WTC11 (cell line): ENCODE data around the gene ADAMTS2. TPM values are rescaled to one million over a fixed set of nuclear protein-coding genes. Genes with fewer than 3 reads are reported as not detected.
A peak's percentile ranks its signal among the peaks of the same experiment; 100 is the strongest.

Experiments
- ATAC-seq: fragments of 200-7000 bp; cut with Tn5 transposase; 2 replicates; pipeline ENCODE4 v1.10.0; 2021; ENCODE audit warnings: mild to moderate bottlenecking, moderate library complexity
- CTCF ChIA-PET: fragments of 300-600 bp; sonication (Branson Sonifier 250); formaldehyde crosslinking; loops from one replicate; lab custom pipeline; 2021; ENCODE audit warnings: antibody characterized with exemption; lab: Charles Lee
- POLR2A ChIA-PET: fragments of 350-600 bp; sonication (Branson Sonifier 250); formaldehyde crosslinking; loops from one replicate; lab custom pipeline; 2021; ENCODE audit warnings: antibody characterized with exemption; lab: Charles Lee
- DNase-seq: peaks from one replicate; pipeline ENCODE4 v3.0.0; 2021; ENCODE audit warnings: low spot score
- H3K27ac Mint-ChIP-seq: 2 replicates; pipeline ENCODE4 v1.8.0; 2021; ENCODE audit warnings: mixed read lengths
- H3K27me3 Mint-ChIP-seq: 2 replicates; pipeline ENCODE4 v1.8.0; 2021; ENCODE audit warnings: low read depth, mild to moderate bottlenecking, moderate library complexity, mixed read lengths
- H3K36me3 Mint-ChIP-seq: 2 replicates; pipeline ENCODE4 v1.8.0; 2021; ENCODE audit warnings: mixed read lengths
- H3K4me1 Mint-ChIP-seq: 2 replicates; pipeline ENCODE4 v1.8.0; 2022; ENCODE audit warnings: mixed read lengths
- H3K4me3 Mint-ChIP-seq: 2 replicates; pipeline ENCODE4 v1.8.0; 2021; ENCODE audit warnings: mild to moderate bottlenecking, moderate library complexity, mixed read lengths
- H3K9me3 Mint-ChIP-seq: 2 replicates; pipeline ENCODE4 v1.8.0; 2021; ENCODE audit warnings: mixed read lengths
- FOXK1 ChIP-seq: sonication (generic); formaldehyde crosslinking; IDR thresholded peaks from 2 replicates; pipeline ENCODE4 v1.8.0; 2022; ENCODE audit warnings: mild to moderate bottlenecking, moderate library complexity, missing genetic modification reagents
- NR2C2 ChIP-seq: sonication (generic); formaldehyde crosslinking; IDR thresholded peaks from 2 replicates; pipeline ENCODE4 v1.8.0; 2022; ENCODE audit warnings: mild to moderate bottlenecking, missing genetic modification reagents
- RELA ChIP-seq: sonication (generic); formaldehyde crosslinking; IDR thresholded peaks from 2 replicates; pipeline ENCODE4 v1.8.1; 2022; ENCODE audit warnings: missing genetic modification reagents, mild to moderate bottlenecking, borderline replicate concordance
- RORB ChIP-seq: fragments of 250-450 bp; sonication (Bioruptor Pico); IDR thresholded peaks from 2 replicates; pipeline ENCODE4 v1.9.0; 2021; ENCODE audit warnings: mild to moderate bottlenecking
- SMAD3 ChIP-seq: sonication (generic); formaldehyde crosslinking; IDR thresholded peaks from 2 replicates; pipeline ENCODE4 v1.8.0; 2022; ENCODE audit warnings: missing genetic modification reagents, mild to moderate bottlenecking, borderline replicate concordance
- SMAD4 ChIP-seq: sonication (generic); formaldehyde crosslinking; IDR thresholded peaks from 2 replicates; pipeline ENCODE4 v1.8.0; 2022; ENCODE audit warnings: mild to moderate bottlenecking, missing genetic modification reagents
- SOX15 ChIP-seq: fragments of 250-450 bp; sonication (Bioruptor Pico); IDR thresholded peaks from 2 replicates; pipeline ENCODE4 v1.9.0; 2021; ENCODE audit warnings: mild to moderate bottlenecking
- TEAD1 ChIP-seq: sonication (generic); formaldehyde crosslinking; IDR thresholded peaks from 2 replicates; pipeline ENCODE4 v1.8.0; 2022; ENCODE audit warnings: mild to moderate bottlenecking, missing genetic modification reagents
- TP53 ChIP-seq: sonication (generic); formaldehyde crosslinking; IDR thresholded peaks from 2 replicates; pipeline ENCODE4 v1.8.1; 2023; ENCODE audit warnings: mild to moderate bottlenecking, missing genetic modification reagents
- ZNF121 ChIP-seq: sonication (generic); formaldehyde crosslinking; IDR thresholded peaks from 2 replicates; pipeline ENCODE4 v1.8.0; 2023; ENCODE audit warnings: missing genetic modification reagents
- ZNF317 ChIP-seq: sonication (generic); formaldehyde crosslinking; IDR thresholded peaks from 2 replicates; pipeline ENCODE4 v1.8.1; 2023; ENCODE audit warnings: low read depth, mild to moderate bottlenecking, moderate library complexity, missing genetic modification reagents, borderline replicate concordance
- ZNF423 ChIP-seq: fragments of 250-450 bp; sonication (Bioruptor Pico); IDR thresholded peaks from 2 replicates; pipeline ENCODE4 v2.1.2; 2022; ENCODE audit warnings: mild to moderate bottlenecking, moderate library complexity
- total RNA-seq: library from RNA; stranded (reverse); gene quantifications from 3 replicates; pipeline ENCODE4 v1.2.3, GENCODE V29; 2021
- TF ChIP-seq, protein P1 (sequence below): sonication (generic); formaldehyde crosslinking; IDR thresholded peaks from 2 replicates; pipeline ENCODE4 v1.8.0; 2022; ENCODE audit warnings: mild to moderate bottlenecking, missing genetic modification reagents
- TF ChIP-seq, protein P2 (sequence below): fragments of 250-450 bp; sonication (Bioruptor Pico); IDR thresholded peaks from 2 replicates; pipeline ENCODE4 v1.9.0; 2021; ENCODE audit warnings: mild to moderate bottlenecking, borderline replicate concordance
- TF ChIP-seq, protein P3 (sequence below): fragments of 250-450 bp; sonication (Bioruptor Pico); IDR thresholded peaks from 2 replicates; pipeline ENCODE4 v1.9.0; 2021; ENCODE audit warnings: moderate library complexity, mild to moderate bottlenecking, inconsistent platforms, borderline replicate concordance
- TF ChIP-seq, protein P4 (sequence below): fragments of 250-450 bp; sonication (Bioruptor Pico); conservative IDR thresholded peaks from 2 replicates; pipeline ENCODE4 v1.9.0; 2021; ENCODE audit warnings: mild to moderate bottlenecking
- TF ChIP-seq, protein P5 (sequence below): sonication (generic); formaldehyde crosslinking; IDR thresholded peaks from 2 replicates; pipeline ENCODE4 v1.8.0; 2022; ENCODE audit warnings: missing genetic modification reagents

Gene ADAMTS2
- total RNA-seq, 1 experiment from 2014 or later = 11.2 TPM

DNA sequence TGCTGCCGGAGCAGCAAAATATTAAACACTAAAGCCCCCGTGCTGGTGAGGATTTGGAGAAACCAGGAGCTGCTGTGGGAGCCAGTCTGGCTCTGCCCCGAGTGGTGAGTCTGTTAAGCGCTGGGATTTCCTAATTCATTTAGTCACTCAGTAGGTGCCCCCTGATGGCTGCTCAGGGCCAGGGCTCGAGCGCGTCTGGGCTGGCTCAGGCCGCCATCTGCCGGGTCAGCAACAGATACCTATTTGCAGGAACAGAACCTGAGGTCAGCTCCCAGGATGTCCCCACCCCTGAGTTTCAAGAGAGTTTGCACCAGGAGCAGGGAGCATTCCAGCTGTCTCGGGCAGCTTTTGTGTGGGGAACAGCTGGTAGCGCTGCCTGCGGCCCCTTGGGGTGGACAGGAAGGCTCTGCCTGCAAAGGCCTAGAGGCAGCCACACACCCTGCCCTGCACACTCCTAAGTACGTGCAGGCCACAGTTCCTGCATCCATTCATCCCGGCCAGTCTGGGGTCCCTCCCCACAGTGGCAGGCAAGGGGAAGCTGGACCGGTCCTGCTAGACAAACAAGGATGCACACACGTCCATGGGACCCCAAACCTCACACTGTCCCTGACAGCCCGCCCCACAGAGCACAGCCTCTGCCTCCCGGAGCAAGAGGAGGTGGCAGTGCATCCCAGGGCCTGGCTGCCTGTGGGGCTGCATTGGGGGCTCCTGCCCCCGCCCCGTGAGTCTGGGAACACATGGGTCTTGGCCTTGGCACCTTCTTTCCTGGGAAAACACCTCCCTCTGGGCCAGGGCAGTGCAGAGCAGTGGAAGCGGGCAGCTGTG lies 83.7 kb downstream of the ADAMTS2 start:
- ATAC-seq (peak; percentile 92), DNase-seq (peak; percentile 84)
- H3K4me1 Mint-ChIP-seq = peaks cover 14% of the 10 kb centered on the region
- 0 out of 2 replicates have a peak, but pooled peaks have one; percentile 27 for TF ChIP-seq ZNF423
- TF ChIP-seq TP53 (CRISPR knock-in tag) = no peak
- TF ChIP-seq, protein P1, sequence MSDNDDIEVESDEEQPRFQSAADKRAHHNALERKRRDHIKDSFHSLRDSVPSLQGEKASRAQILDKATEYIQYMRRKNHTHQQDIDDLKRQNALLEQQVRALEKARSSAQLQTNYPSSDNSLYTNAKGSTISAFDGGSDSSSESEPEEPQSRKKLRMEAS (CRISPR knock-in tag) = no peak
- H3K27ac Mint-ChIP-seq = peak overlapping the region; percentile 66; the same call in 1 of the 2 replicates
- H3K4me3 Mint-ChIP-seq = no peak overlapping the region
- no peaks in the 10 kb centered on the region for H3K36me3 Mint-ChIP-seq
- H3K9me3 Mint-ChIP-seq = no peaks in the 10 kb centered on the region
- POLR2A ChIA-PET = interaction anchor here (0.7 kb wide), 2 partner anchors 95 to 298 kb away, joined by 3 read pairs; no protein-coding TSS in a partner anchor
- H3K27me3 Mint-ChIP-seq = no peaks in the 10 kb centered on the region
- CTCF ChIA-PET = interaction anchor here (0.7 to 3.0 kb wide), 19 partner anchors 9 to 365 kb away, joined by 3 to 38 read pairs (median 4); partner anchors contain the start of gene ZFP2

DNA sequence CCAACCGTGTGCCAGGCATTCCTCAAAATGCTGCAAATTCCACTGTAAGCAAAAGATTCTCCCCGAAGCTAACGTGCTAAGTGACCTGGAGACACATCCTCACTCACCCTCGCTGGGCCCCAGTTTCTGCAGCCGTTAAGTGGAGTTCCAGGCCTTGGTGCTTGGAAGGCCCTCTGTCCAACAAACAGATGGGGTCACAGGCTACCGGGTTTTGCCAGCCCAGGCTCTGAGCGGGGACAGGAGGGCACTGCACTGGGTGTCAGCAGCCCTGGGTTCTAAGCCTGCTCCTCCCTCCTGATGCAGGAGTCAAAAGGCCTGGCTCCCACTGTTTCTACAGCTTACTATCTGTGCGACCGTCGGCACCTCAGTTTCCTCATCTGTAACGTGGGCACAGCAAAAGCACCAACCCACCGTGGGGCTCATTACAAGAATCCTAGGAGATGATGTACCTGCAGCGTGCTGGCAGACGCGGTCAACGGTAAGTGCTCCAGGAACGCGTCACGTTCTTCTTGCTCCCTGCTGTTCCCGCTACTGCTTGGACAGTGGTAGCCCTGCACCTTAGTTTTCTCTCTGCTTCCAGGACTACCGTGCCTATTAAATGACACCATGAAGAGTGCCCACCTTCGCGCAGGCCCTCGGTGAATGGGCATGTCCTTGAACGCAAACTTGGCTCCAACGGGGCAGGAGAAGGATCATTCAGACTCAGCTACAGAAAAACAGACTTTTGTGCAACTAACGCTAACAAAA lies 84.8 kb downstream of the ADAMTS2 start:
- peaks cover 8% of the 10 kb centered on the region for H3K4me1 Mint-ChIP-seq
- no peaks in the 10 kb centered on the region for H3K27me3 Mint-ChIP-seq
- H3K9me3 Mint-ChIP-seq = no peaks in the 10 kb centered on the region
- peak overlapping the region; percentile 66; the same call in 1 of the 2 replicates for H3K27ac Mint-ChIP-seq
- DNase-seq = peak; percentile 8
- H3K36me3 Mint-ChIP-seq = no peaks in the 10 kb centered on the region
- POLR2A ChIA-PET = no interaction called here
- CTCF ChIA-PET = interaction anchor here (0.9 to 3.0 kb wide), 17 partner anchors 10 to 364 kb away, joined by 3 to 38 read pairs (median 4); partner anchors contain the start of gene ZFP2
- no peak for ATAC-seq
- TF ChIP-seq SMAD3 (CRISPR knock-in tag) (no peak), ZNF317 (CRISPR knock-in tag) (no peak), RELA (CRISPR knock-in tag) (no peak), SOX15 (CRISPR knock-in tag) (no peak), TEAD1 (CRISPR knock-in tag) (no peak), NR2C2 (CRISPR knock-in tag) (no peak), FOXK1 (CRISPR knock-in tag) (no peak)
- TF ChIP-seq, protein P2, sequence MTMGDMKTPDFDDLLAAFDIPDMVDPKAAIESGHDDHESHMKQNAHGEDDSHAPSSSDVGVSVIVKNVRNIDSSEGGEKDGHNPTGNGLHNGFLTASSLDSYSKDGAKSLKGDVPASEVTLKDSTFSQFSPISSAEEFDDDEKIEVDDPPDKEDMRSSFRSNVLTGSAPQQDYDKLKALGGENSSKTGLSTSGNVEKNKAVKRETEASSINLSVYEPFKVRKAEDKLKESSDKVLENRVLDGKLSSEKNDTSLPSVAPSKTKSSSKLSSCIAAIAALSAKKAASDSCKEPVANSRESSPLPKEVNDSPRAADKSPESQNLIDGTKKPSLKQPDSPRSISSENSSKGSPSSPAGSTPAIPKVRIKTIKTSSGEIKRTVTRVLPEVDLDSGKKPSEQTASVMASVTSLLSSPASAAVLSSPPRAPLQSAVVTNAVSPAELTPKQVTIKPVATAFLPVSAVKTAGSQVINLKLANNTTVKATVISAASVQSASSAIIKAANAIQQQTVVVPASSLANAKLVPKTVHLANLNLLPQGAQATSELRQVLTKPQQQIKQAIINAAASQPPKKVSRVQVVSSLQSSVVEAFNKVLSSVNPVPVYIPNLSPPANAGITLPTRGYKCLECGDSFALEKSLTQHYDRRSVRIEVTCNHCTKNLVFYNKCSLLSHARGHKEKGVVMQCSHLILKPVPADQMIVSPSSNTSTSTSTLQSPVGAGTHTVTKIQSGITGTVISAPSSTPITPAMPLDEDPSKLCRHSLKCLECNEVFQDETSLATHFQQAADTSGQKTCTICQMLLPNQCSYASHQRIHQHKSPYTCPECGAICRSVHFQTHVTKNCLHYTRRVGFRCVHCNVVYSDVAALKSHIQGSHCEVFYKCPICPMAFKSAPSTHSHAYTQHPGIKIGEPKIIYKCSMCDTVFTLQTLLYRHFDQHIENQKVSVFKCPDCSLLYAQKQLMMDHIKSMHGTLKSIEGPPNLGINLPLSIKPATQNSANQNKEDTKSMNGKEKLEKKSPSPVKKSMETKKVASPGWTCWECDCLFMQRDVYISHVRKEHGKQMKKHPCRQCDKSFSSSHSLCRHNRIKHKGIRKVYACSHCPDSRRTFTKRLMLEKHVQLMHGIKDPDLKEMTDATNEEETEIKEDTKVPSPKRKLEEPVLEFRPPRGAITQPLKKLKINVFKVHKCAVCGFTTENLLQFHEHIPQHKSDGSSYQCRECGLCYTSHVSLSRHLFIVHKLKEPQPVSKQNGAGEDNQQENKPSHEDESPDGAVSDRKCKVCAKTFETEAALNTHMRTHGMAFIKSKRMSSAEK (CRISPR knock-in tag) = no peak
- no peak overlapping the region for H3K4me3 Mint-ChIP-seq

DNA sequence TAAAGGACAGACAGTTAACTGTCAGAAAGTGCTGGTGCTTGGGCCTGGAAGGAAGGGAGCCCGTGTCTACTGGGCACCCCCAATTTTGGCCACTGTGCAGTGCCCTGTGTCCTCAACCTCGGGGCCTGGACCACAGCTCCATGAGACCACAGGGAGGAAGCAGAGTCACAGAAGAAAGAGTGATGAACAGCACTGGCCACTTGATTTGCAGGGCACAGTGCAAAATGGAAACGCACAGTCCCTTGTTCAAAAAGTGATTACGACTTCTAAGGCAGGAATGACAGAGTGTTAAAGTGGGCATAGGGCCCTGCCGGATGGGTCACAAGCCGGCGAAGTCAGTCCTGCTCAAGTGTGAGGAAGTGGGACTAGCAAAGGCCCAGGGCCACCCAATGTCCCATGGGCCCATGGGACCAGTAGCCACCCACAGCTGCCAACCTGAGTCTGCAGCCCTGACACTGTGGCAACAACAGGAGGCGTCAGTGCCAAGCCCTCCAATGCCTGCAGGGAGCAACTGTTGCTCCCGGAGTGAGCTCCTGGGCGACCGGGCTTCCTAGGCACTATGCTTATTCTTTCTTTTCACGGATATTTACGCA lies 85.4 kb downstream of the ADAMTS2 start:
- no peak for ATAC-seq
- Mint-ChIP-seq H3K9me3 (no peaks in the 10 kb centered on the region), H3K4me3 (no peak overlapping the region), H3K27ac (no peak overlapping the region), H3K27me3 (no peaks in the 10 kb centered on the region), H3K36me3 (no peaks in the 10 kb centered on the region), H3K4me1 (peaks cover 5% of the 10 kb centered on the region)
- CTCF ChIA-PET = interaction anchor here (1.4 to 3.0 kb wide), 3 partner anchors 92 to 364 kb away, joined by 3 to 38 read pairs (median 5); partner anchors contain the start of gene ZFP2
- POLR2A ChIA-PET = no interaction called here
- DNase-seq = peak; percentile 7
- TF ChIP-seq SMAD4 (CRISPR knock-in tag) (no peak), RORB (CRISPR knock-in tag) (no peak), ZNF121 (CRISPR knock-in tag) (no peak)
- TF ChIP-seq, protein P3, sequence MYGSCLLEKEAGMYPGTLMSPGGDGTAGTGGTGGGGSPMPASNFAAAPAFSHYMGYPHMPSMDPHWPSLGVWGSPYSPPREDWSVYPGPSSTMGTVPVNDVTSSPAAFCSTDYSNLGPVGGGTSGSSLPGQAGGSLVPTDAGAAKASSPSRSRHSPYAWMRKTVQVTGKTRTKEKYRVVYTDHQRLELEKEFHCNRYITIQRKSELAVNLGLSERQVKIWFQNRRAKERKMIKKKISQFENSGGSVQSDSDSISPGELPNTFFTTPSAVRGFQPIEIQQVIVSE = no peak
- TF ChIP-seq, protein P4, sequence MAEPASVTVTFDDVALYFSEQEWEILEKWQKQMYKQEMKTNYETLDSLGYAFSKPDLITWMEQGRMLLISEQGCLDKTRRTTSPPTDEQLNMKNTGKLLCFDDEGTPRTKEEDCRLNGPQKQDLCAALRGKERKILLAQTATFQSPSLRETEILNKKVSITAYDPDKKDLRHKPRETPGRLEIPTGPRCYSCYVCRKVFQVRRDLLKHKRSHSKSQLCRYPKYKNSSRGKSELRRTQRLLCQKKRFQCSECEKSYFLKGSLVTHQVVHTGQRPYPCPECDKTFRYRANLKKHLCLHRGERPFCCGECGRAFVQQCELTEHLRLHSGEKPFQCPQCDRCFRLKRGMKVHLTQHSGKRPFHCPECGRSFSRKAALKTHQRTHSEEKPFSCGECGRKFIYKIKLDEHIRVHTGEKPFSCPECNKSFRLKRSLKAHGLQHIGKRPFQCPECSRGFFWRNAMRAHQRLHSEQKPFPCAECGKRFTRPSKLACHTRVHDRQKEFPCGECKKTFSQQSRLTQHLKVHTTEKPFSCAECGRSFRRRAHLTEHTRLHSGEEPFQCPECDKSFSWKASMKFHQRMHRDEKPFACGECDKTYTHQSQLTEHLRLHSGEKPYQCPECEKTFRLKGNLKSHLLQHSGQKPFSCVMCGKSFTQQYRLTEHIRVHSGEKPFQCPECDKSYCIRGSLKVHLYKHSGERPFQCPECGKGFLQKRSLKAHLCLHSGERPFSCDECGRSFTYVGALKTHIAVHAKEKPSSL = no peak
- TF ChIP-seq, protein P5, sequence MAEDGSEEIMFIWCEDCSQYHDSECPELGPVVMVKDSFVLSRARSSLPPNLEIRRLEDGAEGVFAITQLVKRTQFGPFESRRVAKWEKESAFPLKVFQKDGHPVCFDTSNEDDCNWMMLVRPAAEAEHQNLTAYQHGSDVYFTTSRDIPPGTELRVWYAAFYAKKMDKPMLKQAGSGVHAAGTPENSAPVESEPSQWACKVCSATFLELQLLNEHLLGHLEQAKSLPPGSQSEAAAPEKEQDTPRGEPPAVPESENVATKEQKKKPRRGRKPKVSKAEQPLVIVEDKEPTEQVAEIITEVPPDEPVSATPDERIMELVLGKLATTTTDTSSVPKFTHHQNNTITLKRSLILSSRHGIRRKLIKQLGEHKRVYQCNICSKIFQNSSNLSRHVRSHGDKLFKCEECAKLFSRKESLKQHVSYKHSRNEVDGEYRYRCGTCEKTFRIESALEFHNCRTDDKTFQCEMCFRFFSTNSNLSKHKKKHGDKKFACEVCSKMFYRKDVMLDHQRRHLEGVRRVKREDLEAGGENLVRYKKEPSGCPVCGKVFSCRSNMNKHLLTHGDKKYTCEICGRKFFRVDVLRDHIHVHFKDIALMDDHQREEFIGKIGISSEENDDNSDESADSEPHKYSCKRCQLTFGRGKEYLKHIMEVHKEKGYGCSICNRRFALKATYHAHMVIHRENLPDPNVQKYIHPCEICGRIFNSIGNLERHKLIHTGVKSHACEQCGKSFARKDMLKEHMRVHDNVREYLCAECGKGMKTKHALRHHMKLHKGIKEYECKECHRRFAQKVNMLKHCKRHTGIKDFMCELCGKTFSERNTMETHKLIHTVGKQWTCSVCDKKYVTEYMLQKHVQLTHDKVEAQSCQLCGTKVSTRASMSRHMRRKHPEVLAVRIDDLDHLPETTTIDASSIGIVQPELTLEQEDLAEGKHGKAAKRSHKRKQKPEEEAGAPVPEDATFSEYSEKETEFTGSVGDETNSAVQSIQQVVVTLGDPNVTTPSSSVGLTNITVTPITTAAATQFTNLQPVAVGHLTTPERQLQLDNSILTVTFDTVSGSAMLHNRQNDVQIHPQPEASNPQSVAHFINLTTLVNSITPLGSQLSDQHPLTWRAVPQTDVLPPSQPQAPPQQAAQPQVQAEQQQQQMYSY = no peak
